Keratinocyte (primary cell): ENCODE data around the gene NANOS3. TPM values are rescaled to one million over a fixed set of nuclear protein-coding genes. Genes with fewer than 3 reads are reported as not detected.

Experiments
- DNase-seq: peaks from one replicate; pipeline ENCODE4 v3.0.0-alpha.2; 2011; ENCODE audit warnings: low read depth, missing footprints, low spot score
- FAIRE-seq: peaks from 2 replicates; lab custom pipeline; 2011; peaks lifted over from hg19 to GRCh38; lab: Jason Lieb, UNC
- H2AFZ ChIP-seq: 2 replicates; pipeline ENCODE4 v1.6.0; 2012; ENCODE audit warnings: low read length, control low read depth, inconsistent platforms; ENCODE audit not compliant: control insufficient read depth
- H3K27ac ChIP-seq: 2 replicates; pipeline ENCODE4 v1.5.1; 2011; ENCODE audit warnings: low read length; ENCODE audit not compliant: control insufficient read depth, insufficient read depth
- H3K27me3 ChIP-seq: 3 replicates; pipeline ENCODE4 v1.6.0; 2011; ENCODE audit warnings: low read length; ENCODE audit not compliant: control insufficient read depth, insufficient read depth; ENCODE audit errors: extremely low read depth
- H3K36me3 ChIP-seq, 2 experiments: 2 replicates in 1 of 2; 3 replicates in 1 of 2; pipeline ENCODE4 v1.5.1; 2011; ENCODE audit warnings: low read length in 2 of 2, mild to moderate bottlenecking in 1 of 2; ENCODE audit not compliant: control insufficient read depth in 2 of 2, insufficient read depth in 2 of 2; ENCODE audit errors: extremely low read depth in 1 of 2
- H3K4me1 ChIP-seq: 3 replicates; pipeline ENCODE4 v1.5.1; 2011; ENCODE audit warnings: low read length; ENCODE audit not compliant: control insufficient read depth, insufficient read depth; ENCODE audit errors: extremely low read depth
- H3K4me2 ChIP-seq: 3 replicates; pipeline ENCODE4 v1.6.0; 2011; ENCODE audit warnings: low read depth, low read length; ENCODE audit not compliant: control insufficient read depth, insufficient read depth; ENCODE audit errors: extremely low read depth
- H3K4me3 ChIP-seq, 3 experiments: fragments of 200-600 bp in 1 of 3; sonication (generic) in 1 of 3; 2 replicates in 2 of 3; 3 replicates in 1 of 3; pipeline ENCODE4 v1.5.1; 2011 to 2016; ENCODE audit warnings: low read length in 3 of 3, mild to moderate bottlenecking in 3 of 3, control low read depth in 2 of 3, inconsistent platforms in 1 of 3, low read depth in 1 of 3, mixed read lengths in 1 of 3, mixed run types in 1 of 3, moderate library complexity in 1 of 3; ENCODE audit not compliant: control insufficient read depth in 2 of 3, insufficient read depth in 2 of 3; ENCODE audit errors: extremely low read depth in 1 of 3
- H3K79me2 ChIP-seq: 2 replicates; pipeline ENCODE4 v1.6.0; 2012; ENCODE audit warnings: low read length; ENCODE audit not compliant: control insufficient read depth, insufficient read depth
- H3K9ac ChIP-seq: 3 replicates; pipeline ENCODE4 v1.6.0; 2011; ENCODE audit warnings: low read length; ENCODE audit not compliant: control insufficient read depth, insufficient read depth; ENCODE audit errors: extremely low read depth
- H3K9me1 ChIP-seq: 3 replicates; pipeline ENCODE4 v1.6.0; 2011; ENCODE audit warnings: low read length; ENCODE audit not compliant: control insufficient read depth, insufficient read depth; ENCODE audit errors: extremely low read depth
- H3K9me3 ChIP-seq: 2 replicates; pipeline ENCODE4 v1.5.1; 2012; ENCODE audit warnings: low read depth, low read length; ENCODE audit not compliant: control insufficient read depth
- H4K20me1 ChIP-seq: 3 replicates; pipeline ENCODE4 v1.6.0; 2011; ENCODE audit warnings: low read length; ENCODE audit not compliant: control insufficient read depth, insufficient read depth; ENCODE audit errors: extremely low read depth
- EZH2 ChIP-seq: IDR thresholded peaks from one replicate; pipeline ENCODE4 v1.6.1; 2012; ENCODE audit warnings: inconsistent platforms, mild to moderate bottlenecking, low read length, moderate library complexity
- dilution Hi-C: fragments of 300-500 bp; cut with MboI; formaldehyde crosslinking; loops from one replicate; pipeline ENCODE4 v1.7.0; 2020; ENCODE audit warnings: low sequenced_read_pairs; ENCODE audit not compliant: extremely low pct_ligation_motif_present
- polyA plus RNA-seq, 5 experiments: library from polyadenylated mRNA; depleted of rRNA in 3 of 5; stranded (reverse) in 3 of 5; stranded (forward) in 1 of 5; unstranded in 1 of 5; fragments of >200 nt; gene quantifications; 1 replicate in 1 of 5; 2 replicates in 3 of 5; 3 replicates in 1 of 5; pipeline versions ENCODE4 v1.2.1 to v1.2.3, GENCODE V29; 2011 to 2012; ENCODE audit warnings: missing spikeins in 2 of 5, low read depth in 1 of 5, low replicate concordance in 1 of 5
- TF ChIP-seq, protein P1 (sequence below), 3 experiments: IDR thresholded peaks in 1 of 3; conservative IDR thresholded peaks in 1 of 3; optimal IDR thresholded peaks in 1 of 3; 2 replicates in 2 of 3; 3 replicates in 1 of 3; pipeline versions ENCODE3 to v1.5.1; 2011; ENCODE audit warnings: low read length in 3 of 3, mild to moderate bottlenecking in 3 of 3, moderate library complexity in 2 of 3, control low read depth in 1 of 3, inconsistent platforms in 1 of 3; ENCODE audit not compliant: insufficient read depth in 2 of 3; ENCODE audit errors: extremely low read depth in 1 of 3

NANOS3 gene
- polyA plus RNA-seq, 1 donor (not counting 4 experiments of a cell fraction or from before 2014, with no cell fraction given), result 0.18 TPM

DNA sequence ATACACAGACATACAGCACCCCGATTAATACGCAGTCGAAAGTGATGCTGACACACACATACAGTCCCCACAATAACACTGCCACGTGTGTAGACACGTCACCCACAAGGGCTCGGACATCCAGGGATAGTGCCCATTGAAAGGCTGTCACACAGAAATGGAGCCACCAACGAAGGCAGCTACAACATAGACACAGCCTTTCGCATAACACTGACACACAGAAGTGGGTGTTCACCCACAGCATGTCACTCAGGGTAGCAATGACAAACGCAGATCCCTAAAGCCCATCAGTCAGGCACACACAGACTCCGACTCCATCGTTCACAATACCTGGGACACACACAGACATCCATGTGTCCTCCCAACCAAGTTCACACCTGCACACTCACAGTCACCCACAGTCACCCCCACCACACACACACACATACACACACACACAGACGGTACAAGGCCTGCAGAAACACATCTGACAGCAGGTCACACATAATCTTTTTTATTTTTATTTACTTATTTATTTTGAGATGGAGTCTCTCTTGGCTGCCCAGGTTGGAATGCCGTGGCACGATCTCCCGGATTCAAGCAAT is 10.4 kb upstream of the NANOS3 start:
- H3K9me3 ChIP-seq, result no peaks in the 10 kb centered on the region
- TF ChIP-seq EZH2, result no peak
- TF ChIP-seq, protein P1, sequence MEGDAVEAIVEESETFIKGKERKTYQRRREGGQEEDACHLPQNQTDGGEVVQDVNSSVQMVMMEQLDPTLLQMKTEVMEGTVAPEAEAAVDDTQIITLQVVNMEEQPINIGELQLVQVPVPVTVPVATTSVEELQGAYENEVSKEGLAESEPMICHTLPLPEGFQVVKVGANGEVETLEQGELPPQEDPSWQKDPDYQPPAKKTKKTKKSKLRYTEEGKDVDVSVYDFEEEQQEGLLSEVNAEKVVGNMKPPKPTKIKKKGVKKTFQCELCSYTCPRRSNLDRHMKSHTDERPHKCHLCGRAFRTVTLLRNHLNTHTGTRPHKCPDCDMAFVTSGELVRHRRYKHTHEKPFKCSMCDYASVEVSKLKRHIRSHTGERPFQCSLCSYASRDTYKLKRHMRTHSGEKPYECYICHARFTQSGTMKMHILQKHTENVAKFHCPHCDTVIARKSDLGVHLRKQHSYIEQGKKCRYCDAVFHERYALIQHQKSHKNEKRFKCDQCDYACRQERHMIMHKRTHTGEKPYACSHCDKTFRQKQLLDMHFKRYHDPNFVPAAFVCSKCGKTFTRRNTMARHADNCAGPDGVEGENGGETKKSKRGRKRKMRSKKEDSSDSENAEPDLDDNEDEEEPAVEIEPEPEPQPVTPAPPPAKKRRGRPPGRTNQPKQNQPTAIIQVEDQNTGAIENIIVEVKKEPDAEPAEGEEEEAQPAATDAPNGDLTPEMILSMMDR (optimal IDR thresholded peaks at IDR 0.05 in 1 of 3, IDR thresholded peaks at IDR 0.05 in 1 of 3, conservative IDR thresholded peaks at IDR 0.05 in 1 of 3; ENCODE audit: extremely low read depth in 1 of 3, insufficient read depth in 2 of 3, low read length in 3 of 3), result no peak
- no peak overlapping the region for H3K4me2 ChIP-seq
- no peak overlapping the region for H3K4me3 ChIP-seq
- H3K36me3 ChIP-seq, result no peaks in the 10 kb centered on the region
- no peak overlapping the region for H3K9ac ChIP-seq
- peaks cover 10% of the 10 kb centered on the region for H3K4me1 ChIP-seq
- H3K27me3 ChIP-seq, result peaks cover 18% of the 10 kb centered on the region
- H3K9me1 ChIP-seq, result no peaks in the 10 kb centered on the region
- no peak for DNase-seq
- no peaks in the 10 kb centered on the region for H3K79me2 ChIP-seq
- dilution Hi-C loops, result no loop called here
- no peaks in the 10 kb centered on the region for H4K20me1 ChIP-seq
- H3K27ac ChIP-seq, result no peak overlapping the region
- FAIRE-seq, result peak; percentile 36
- H2AFZ ChIP-seq, result no peak overlapping the region

DNA sequence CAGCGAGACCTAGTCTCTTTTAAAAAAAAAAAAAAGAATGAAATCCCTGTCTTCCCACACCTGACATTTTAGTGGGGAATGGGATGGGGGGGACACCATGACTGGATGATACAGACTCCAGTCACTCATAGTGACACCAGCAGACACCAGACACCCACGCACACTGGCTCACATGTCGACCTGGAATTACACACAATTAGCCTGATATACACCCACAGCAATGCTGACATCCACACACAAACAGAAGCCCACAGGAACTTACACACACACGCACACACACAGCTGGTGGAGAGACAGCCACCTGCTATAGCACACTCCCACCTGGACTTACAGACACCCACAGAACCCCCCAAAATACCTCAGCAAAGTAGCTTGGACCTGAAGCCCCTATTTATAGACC is 8.3 kb upstream of the NANOS3 start:
- H3K27ac ChIP-seq, result no peak overlapping the region
- FAIRE-seq (no peak), DNase-seq (no peak)
- no peak overlapping the region for H3K9ac ChIP-seq
- H3K36me3 ChIP-seq, result no peaks in the 10 kb centered on the region
- peaks cover 18% of the 10 kb centered on the region for H3K27me3 ChIP-seq
- H3K4me1 ChIP-seq, result peaks cover 4% of the 10 kb centered on the region
- H2AFZ ChIP-seq, result no peak overlapping the region
- H3K4me2 ChIP-seq, result no peak overlapping the region
- no peaks in the 10 kb centered on the region for H4K20me1 ChIP-seq
- H3K4me3 ChIP-seq, result no peak overlapping the region
- no peaks in the 10 kb centered on the region for H3K79me2 ChIP-seq
- TF ChIP-seq, protein P1 (optimal IDR thresholded peaks at IDR 0.05 in 1 of 3, IDR thresholded peaks at IDR 0.05 in 1 of 3, conservative IDR thresholded peaks at IDR 0.05 in 1 of 3; ENCODE audit: extremely low read depth in 1 of 3, insufficient read depth in 2 of 3, low read length in 3 of 3), result no peak
- dilution Hi-C loops, result no loop called here
- H3K9me3 ChIP-seq, result no peaks in the 10 kb centered on the region
- no peaks in the 10 kb centered on the region for H3K9me1 ChIP-seq
